Liver (tissue), 3 donors: ENCODE data around the gene PKN2.

Source experiments
- CTCF ChIP-seq: fragments of 150-350 bp; IDR thresholded peaks from 2 replicates; pipeline ENCODE4 v1.5.1; 2017; ENCODE audit warnings: improper control_type of control experiment, low read depth, low read length; ENCODE audit not compliant: missing input control
- HNF4A ChIP-seq, 2 donors: conservative IDR thresholded peaks; 2 replicates each; pipeline ENCODE4 v1.6.1; 2016; ENCODE audit warnings: antibody characterized with exemption in 2 of 2, mild to moderate bottlenecking in 2 of 2
- JUND ChIP-seq, 2 donors: IDR thresholded peaks; 2 replicates each; pipeline ENCODE4 v1.6.1; 2016; ENCODE audit warnings: antibody characterized with exemption in 2 of 2
- RXRA ChIP-seq, 2 donors: IDR thresholded peaks; 2 replicates each; pipeline ENCODE4 v1.6.1; 2017 to 2018; ENCODE audit warnings: antibody characterized with exemption in 2 of 2, mild to moderate bottlenecking in 1 of 2
- YY1 ChIP-seq: IDR thresholded peaks from 2 replicates; pipeline ENCODE4 v1.6.1; 2016; ENCODE audit warnings: antibody characterized with exemption, mild to moderate bottlenecking
- TF ChIP-seq, protein P1 (sequence below): IDR thresholded peaks from 2 replicates; pipeline ENCODE4 v1.6.1; 2016; ENCODE audit warnings: antibody characterized with exemption
- TF ChIP-seq, protein P2 (sequence below): IDR thresholded peaks from 2 replicates; pipeline ENCODE4 v1.6.1; 2016; ENCODE audit warnings: antibody characterized with exemption, mild to moderate bottlenecking
- donor health status: healthy.
- donor health status: healthy.

- TF ChIP-seq CTCF (no peak), RXRA (IDR thresholded peaks at IDR 0.05) (no peak), HNF4A (conservative IDR thresholded peaks at IDR 0.05) (no peak), JUND (IDR thresholded peaks at IDR 0.05) (no peak), YY1 (no peak)
- TF ChIP-seq, protein P1, sequence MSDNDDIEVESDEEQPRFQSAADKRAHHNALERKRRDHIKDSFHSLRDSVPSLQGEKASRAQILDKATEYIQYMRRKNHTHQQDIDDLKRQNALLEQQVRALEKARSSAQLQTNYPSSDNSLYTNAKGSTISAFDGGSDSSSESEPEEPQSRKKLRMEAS: no peak
- TF ChIP-seq, protein P2, sequence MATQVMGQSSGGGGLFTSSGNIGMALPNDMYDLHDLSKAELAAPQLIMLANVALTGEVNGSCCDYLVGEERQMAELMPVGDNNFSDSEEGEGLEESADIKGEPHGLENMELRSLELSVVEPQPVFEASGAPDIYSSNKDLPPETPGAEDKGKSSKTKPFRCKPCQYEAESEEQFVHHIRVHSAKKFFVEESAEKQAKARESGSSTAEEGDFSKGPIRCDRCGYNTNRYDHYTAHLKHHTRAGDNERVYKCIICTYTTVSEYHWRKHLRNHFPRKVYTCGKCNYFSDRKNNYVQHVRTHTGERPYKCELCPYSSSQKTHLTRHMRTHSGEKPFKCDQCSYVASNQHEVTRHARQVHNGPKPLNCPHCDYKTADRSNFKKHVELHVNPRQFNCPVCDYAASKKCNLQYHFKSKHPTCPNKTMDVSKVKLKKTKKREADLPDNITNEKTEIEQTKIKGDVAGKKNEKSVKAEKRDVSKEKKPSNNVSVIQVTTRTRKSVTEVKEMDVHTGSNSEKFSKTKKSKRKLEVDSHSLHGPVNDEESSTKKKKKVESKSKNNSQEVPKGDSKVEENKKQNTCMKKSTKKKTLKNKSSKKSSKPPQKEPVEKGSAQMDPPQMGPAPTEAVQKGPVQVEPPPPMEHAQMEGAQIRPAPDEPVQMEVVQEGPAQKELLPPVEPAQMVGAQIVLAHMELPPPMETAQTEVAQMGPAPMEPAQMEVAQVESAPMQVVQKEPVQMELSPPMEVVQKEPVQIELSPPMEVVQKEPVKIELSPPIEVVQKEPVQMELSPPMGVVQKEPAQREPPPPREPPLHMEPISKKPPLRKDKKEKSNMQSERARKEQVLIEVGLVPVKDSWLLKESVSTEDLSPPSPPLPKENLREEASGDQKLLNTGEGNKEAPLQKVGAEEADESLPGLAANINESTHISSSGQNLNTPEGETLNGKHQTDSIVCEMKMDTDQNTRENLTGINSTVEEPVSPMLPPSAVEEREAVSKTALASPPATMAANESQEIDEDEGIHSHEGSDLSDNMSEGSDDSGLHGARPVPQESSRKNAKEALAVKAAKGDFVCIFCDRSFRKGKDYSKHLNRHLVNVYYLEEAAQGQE: no peak
These were observed 117.6 kb downstream of the PKN2 start for GRCh38 chr1:88801575-88802208.
